HG02642 (cell line): ENCODE measurements around the gene PDRG1.

ENCODE experiments used
- ATAC-seq: cut with Tn5 transposase; IDR thresholded peaks from one replicate; pipeline ENCODE4 v1.9.1; 2021; ENCODE audit warnings: mild to moderate bottlenecking; ENCODE audit not compliant: unreplicated experiment, poor library complexity

Gene PDRG1

DNA sequence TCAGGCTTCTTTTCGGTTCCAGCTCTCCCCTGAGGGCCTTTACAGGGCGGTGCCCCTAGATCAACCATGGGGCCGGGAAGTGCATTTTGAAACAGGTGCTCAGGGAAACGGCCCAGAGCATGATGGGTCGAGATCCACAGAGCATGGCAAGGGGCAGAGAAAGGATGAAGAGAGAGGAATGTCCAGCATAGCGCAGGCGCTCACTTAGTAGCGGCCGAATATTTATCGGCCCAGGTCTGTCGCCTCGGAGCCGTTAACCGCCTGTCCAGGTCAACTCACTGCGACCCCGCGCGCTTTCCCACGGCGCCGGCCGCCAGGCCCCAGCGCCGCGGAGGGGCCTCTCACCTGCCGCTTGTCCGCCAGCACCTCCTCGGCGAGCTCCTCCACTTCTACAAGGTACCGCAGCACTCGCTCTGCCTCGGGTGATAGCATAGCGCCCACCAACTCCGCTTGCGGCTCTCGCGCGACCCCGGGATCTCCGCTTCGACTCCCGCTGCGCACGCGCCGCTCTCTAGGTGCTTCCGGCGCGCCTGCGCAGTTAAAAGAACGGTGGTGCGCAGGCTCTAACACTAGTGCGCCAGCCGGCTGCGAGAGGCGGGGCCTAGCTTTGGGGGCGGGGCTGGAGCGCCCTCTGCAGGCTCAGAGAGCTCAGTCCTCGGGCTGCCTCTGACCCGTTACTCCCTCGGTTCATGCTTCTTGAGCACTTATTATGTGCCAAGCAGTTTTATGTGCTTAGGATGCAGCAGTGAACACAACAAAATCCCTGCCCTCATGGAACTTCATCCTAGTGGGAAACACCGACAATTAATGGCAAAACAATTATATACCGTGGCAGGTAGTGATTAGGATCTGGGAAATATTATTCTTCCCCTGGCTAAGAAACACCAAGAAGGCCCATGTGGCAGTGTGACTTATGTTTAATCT, at the start of gene PDRG1:
PDRG1 (minus strand) TSS at position 517 of the 924 bp plus-strand sequence; CDS start at position 432, 85 bp downstream.
- peak; percentile 89 for ATAC-seq

DNA sequence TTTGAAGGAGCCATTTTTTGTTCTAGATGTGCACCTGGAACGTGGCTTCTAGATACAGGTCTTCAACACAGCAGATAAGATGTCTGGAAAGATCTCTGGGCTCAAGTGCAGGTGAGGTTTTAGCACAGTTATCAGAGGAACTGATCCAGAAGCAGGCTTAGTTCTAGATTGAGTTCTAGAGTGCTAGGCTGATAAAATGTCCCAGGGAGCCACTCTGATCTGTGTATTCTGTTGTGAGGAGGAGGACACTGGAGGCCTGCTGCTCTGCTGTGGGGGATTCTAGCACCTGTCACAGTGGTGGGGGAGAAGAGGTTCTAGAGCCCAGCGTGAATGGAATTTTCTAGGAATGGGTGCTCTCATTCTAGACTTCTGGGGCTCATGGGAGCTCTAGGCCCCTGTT, 46.4 kb upstream of the PDRG1 start:
- no peak for ATAC-seq

DNA sequence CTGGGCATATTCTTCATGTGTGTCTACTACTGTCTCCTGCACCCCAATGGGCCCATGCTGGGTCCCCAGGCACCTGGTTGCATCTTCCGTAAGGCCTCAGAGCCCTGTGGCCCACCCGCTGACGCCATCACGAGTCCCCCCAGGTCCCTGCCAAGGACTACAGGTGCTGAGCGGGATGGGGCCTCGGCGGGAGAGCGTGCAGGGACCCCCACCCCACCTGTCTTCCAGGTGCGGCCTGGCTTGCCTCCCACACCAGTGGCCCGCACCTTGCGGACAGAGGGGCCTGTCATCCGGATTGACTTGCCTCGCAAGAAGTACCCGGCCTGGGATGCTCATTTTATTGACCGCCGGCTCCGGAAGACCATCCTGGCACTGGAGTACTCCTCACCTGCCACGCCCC, 45.1 kb upstream of the PDRG1 start:
- ATAC-seq, result no peak

GRCh38 chr20:31992086-31992485, 40.2 kb upstream of the PDRG1 start:
- ATAC-seq, result no peak

DNA sequence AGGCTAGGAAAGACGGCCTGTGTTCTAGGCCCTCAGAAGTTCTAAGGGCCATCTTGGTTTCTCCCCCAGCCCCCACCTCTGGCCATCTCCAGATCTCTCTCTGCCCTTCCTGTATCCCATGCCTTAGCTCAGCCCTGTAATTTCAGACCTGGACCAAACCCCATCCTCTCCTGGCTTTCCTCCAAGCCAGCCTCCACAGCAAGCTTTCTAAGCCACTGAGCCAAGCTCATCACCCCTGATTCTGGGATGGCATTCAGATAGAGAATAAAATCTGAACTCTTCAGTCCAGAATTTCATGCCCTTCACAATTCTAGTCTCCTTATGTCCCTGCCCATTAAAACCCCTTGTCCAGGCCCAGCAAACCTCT, 39.5 kb upstream of the PDRG1 start:
- ATAC-seq, result no peak

- no peak for ATAC-seq
Observed at GRCh38 chr20:31990641-31991338, 38.9 kb upstream of the PDRG1 start.

- no peak for ATAC-seq
Observed at GRCh38 chr20:31989030-31989645, 37.3 kb upstream of the PDRG1 start.

GRCh38 chr20:31988430-31989015, 36.7 kb upstream of the PDRG1 start:
- no peak for ATAC-seq

GRCh38 chr20:31987744-31988143, 35.9 kb upstream of the PDRG1 start:
- ATAC-seq, result no peak

GRCh38 chr20:31984981-31985471, 33.2 kb upstream of the PDRG1 start:
- no peak for ATAC-seq

DNA sequence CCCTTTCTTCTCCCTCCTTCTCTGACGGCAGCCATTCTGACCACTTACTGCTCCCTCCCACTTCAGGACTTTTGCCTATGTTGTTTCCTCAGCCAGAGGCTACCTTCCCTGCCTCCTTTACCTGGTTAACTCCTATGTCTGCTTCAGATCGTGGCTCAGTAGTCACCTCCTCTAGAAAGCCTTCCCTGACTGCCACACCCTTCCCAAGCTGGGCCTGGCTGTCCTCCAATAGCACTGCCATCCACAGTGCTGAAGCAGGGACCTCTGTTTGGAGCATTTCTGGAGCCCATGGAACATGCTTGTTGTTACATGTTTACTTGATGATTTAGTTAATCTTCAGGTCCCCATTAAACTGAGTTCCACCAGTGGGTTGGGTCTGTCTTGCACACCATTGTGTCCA, 29.9 kb upstream of the PDRG1 start:
- no peak for ATAC-seq

DNA sequence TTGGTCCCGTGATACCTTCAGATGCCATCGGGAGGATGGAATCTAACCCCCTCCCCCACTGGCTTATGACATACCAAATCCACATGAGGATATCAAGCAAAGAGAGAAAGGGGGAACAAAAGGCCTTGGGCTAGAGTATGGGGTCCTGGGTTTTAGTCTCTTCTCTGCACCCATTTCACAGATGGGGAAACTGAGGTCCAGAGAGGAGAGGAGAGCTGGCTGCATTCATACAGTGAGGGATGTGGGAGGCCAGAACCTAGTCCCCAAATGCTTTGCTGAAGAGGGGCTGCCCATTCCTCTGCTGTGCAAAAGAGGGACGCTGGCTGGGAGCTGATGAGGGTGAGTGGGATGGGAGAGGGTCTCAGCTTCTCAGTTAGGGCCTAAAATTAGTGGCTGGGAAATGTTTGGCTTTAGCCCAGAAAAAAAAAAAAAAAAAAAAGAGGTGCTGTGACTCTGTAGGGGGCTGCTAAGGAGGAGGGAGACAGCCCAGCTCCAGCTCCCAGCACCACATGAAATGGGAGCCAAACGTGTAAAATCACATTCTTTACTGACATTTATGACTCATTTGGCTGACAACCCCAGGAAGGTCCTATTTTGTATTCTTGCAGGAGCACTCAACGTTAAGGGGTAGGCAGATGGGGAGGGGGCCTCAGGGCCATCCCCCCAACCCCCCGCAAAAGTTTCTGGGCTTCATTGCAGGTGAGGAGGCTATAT, 28.0 kb upstream of the PDRG1 start:
- no peak for ATAC-seq

DNA sequence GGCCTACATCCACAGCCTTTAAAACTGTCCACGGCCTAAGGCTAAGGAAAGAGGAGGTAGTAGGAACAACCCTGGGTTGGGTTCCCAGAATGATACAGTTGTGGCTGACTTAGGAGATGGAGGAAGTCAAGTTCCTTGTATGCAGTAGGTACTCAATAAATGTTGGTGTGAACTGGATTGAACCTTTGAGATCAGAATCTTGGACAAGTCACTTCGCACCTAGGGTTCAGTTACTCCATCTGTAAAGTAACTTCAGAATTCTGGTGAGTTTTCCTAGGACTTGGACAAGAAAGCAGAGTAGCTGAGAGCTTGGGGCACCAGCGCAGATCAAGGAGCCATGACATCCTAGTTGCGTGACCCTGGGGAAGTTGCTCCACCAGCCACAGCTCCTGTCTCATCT, 25.2 kb upstream of the PDRG1 start:
- ATAC-seq, result no peak

DNA sequence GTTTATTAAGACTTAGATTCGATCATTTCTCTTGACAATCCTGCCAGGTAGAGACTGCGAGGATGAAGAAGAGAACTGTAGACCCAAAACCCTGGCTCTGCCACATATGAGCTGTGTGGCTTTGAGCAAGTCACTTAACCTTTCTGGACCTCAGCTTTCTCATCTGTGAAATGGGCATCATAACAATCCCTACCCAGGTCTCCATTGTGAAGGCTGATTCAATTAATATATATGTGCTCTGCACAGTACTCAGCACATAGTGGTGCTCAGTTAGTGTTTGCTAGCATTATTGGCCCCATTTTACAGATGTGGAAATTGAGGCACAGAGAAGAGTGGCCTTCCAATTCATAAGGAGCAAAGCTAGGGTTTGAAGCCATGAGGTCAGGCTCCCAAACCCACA, 24.0 kb upstream of the PDRG1 start:
- ATAC-seq, result no peak

DNA sequence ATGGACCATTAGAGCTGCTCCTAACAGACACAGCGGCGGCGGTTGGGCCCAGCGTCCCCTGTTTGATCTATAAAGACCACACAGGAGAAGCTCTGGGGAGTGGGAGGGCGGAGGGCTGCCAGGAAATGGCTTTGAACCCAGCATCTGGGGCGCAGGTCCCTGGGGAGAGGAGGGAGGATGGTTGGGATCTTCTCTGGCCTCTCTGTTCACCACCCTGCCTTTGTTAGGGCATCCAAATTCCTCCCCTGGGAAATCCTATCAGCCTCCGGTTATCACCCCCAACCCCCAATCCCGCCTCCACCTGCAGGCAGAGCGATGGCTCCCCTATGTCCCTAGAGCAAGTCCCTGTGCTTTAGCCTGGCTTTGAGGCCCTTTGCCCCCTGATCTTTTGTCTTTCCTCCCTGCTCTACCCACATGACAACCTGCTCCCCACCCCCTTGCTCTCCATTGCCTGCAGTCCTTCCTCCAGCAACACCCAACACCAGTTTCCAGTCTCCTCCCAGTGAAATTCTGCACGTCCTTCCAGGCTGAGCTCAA, 23.2 kb upstream of the PDRG1 start:
- ATAC-seq, result no peak

GRCh38 chr20:31974296-31974695, 22.4 kb upstream of the PDRG1 start:
- ATAC-seq, result no peak

- ATAC-seq, result no peak
Observed at GRCh38 chr20:31972471-31973021, 20.7 kb upstream of the PDRG1 start.

GRCh38 chr20:31969991-31970390, 18.1 kb upstream of the PDRG1 start:
- no peak for ATAC-seq

GRCh38 chr20:31968291-31969126, 16.7 kb upstream of the PDRG1 start:
- peak; percentile 73 for ATAC-seq
